Inferior parietal cortex (tissue), 1 donor: ENCODE data around the gene PSD4.

Source experiments
- DNase-seq: peaks from one replicate; pipeline ENCODE4 v3.0.0-alpha.2; 2016; ENCODE audit errors: extremely low spot score

PSD4 gene

DNA sequence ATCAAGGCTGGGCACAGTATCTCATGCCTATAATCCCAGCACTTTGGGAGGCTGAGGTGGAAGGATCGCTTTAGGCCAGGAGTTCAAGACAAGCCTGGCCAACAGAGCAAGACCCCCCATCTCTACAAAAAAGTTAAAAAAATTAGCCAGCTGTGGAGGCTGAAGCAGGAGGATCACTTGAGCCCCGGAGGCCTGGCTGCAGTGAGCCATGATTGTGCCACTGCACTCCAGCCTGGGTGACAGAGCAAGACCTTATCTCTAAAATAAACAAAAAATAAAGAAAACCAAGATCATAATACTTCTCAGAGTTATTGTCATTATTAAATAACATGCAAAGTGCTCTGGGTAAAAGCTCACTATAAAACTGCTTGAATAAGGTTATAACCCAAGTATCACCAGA is 31.5 kb upstream of the PSD4 start:
- DNase-seq = no peak

DNA sequence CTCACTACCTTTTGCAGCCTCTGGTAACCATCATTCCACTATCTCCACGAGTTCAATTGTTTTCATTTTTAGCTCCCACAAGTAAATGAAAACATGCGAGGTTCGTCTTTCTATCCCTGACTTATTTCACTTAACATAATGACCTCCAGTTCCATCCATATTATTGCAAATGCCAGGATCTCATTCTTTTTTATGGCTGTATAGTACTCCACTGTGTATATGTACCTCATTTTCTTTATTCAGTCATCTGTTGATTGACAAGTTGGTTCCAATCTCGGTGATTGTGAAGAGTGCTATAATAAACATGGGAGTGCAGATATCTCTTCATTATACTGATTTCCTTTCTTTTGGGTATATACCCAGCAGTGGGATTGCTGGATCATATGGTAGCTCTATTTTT is 29.5 kb upstream of the PSD4 start:
- no peak for DNase-seq

DNA sequence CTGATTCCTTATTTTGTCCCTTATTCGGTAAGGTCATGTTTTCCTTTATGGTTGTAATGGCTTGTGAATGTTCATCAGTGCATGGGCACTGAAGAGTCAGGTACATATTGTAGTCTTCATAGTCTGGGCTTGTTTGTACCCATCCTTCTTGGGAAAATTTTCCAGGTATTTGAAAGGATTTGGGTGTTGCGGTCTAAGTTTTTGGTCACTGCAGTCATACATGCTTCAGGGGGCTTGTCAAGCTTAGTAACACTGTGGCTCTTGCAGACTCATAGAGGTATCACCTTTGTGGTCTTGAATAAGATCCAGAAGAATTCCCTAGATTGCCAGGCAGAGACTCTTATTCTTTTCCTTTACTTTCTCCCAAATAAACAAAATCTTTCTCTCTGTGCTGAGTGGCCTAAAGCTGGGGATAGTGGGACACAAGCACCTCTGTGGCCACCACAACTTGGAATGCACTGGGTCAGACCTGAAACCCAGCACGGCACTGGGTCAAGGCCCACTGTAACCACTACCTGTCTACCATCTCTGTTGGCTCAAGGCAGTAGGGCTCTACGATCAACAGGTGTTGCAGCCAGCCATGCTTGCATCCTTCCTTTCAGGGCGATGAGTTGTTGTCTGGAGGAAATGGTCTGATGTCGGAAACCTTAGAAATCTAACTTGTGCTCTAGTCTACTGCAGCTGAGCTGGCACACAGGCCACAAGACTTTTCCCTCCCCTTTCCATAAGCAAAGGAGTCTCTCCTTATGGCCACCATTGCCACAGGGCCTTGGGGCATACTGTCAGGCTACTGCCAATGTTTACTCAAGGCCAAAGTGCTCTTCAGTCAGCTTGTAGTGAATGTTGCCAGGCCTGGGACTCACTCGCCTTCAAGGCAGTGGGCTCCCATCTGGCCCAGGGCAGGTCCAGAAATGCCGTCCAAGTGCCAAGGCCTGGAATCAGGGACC is 24.9 kb upstream of the PSD4 start:
- DNase-seq = no peak

DNA sequence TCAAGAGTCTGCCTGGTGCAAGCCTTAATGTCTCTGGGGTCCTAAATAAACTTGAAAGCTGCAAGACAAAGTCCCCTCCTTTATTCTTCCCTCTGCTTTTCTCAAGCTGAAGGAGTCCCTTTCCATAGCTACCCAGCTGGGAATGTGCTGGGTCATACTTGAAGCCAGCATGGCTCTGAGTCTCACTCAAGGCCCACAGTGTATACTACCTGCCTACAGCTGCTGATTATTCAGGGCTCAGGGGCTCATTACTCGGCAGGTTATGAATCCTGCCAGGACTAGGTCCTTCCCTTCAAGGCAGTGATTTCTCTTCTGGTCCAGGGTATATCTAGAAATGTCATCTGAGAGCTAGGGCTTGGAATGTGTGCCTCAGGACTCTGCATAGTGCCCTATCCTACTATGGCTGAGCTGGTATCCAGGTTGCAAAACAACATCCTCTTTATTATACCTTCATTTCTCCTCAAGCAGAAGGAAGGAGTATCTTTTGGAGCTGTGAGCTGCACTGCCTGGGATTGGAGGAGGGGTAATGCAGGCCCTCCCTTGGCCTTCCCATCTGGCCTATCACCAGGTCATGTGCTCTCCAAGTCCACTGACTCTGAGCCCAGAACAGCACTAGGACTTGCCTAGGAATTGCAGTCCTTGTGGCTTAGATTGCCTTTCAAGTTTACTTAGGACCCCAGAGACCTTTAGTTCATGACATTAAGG is 24.1 kb upstream of the PSD4 start:
- DNase-seq = no peak

DNA sequence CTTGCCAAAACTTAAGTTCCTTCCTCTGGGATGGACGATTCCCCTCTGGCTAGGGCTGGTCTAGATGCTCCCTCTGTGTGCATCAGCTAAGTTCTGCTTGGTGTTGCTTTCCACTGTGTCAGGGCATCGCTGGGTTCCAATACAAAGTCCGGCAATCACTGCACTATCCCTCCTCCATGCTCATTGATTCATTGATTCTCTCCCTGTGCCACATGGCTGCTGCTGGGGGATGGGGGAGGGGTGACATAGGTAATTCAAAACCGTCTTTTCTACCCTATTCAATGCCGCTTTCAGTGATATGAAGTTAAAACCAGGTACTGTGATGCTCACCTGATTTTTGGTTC is 23.5 kb upstream of the PSD4 start:
- DNase-seq = no peak

DNA sequence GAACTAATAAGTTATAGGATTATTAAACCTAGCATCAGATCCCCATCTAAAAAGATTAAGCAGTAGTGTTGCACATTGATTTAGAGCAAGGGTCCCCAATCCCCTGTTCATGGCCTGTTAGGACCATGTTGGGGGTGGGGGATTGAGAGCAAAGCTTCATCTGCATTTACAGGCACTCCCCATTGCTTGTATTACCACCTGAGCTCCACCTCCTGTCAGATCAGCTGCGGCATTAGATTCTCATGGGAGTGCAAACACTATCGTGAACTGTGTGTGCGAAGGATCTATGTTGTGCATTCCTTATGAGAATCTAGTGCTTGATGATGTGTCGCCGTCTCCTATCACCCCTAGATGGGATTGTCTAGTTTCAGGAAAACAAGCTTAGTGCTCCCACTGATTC is 18.4 kb upstream of the PSD4 start:
- DNase-seq = no peak

DNA sequence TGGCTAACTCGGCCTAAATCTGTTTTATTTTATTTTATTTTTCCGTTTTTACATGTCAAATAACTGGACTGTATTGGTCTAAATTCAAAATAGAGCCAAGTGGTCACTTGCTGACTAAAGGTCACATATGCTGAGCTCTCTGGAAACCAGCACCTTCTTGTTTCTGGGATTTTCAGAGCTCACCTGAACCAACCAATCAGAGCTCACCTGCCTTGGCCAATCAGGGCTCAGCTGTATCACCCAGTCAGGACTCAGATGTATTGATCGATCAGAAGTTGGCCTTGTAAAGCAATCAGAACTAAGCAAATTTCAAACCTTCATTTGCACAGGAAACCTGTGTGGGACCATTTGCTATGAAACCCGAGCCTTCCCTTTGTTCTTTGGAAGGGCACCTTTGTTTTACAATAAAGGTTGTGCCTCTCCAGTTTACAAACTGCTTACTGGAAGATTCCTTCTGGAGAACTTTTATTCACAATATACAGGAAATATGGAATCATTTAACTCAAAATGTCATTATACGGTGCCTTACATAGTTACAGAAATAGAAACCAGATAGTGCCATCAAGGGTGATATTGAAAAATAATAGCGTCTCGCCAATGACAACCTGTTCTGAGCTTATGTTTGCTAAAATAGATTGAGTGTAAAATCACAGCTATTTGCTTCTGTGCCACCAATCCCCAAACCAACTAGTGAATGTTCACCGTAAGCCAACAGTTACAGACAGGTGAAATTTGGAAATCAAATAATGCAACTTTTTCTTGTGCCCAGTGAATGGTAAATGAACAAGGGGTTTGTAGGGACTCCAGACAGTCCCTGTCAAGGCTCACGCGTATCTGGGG is 17.3 kb upstream of the PSD4 start:
- DNase-seq = no peak

DNA sequence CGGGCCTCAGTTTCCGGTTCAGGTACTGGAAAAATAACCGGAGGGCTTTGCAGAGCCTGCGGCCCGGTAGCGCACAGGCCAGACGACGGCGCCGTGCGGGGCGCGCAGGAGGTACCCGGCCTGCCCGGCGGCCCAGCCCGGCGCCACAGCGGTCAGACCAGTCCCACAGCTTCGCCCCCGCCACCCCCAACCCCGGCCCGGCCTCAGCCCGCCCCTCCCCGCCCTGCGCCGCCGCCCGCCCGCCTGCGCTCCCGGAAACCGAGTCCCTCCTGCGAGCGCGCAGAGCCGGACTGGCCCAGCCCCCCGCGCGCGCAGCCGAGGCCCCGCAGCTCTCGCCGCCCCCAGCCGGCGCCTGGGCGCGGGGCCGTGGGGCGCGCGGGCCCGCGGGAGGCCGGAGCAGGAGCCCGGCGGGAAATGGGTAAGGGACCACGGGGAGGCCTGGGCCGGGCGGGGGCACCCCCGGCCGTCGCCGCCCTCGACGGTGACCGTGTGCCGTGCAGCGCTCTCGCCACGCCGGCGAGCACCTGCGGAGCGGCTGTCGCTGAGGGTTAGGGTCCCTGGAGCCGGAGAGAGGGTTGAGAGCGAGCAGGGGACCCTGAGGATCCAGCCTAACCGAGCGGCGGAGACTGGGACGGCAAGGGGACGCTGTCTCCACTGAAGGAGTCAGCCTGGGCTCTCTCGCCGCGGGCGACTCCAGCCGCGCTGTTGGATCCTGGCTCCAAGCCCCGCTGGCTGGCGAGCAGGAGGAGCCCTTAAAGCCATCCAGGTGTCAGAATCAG is 16.5 kb upstream of the PSD4 start:
- no peak for DNase-seq

DNA sequence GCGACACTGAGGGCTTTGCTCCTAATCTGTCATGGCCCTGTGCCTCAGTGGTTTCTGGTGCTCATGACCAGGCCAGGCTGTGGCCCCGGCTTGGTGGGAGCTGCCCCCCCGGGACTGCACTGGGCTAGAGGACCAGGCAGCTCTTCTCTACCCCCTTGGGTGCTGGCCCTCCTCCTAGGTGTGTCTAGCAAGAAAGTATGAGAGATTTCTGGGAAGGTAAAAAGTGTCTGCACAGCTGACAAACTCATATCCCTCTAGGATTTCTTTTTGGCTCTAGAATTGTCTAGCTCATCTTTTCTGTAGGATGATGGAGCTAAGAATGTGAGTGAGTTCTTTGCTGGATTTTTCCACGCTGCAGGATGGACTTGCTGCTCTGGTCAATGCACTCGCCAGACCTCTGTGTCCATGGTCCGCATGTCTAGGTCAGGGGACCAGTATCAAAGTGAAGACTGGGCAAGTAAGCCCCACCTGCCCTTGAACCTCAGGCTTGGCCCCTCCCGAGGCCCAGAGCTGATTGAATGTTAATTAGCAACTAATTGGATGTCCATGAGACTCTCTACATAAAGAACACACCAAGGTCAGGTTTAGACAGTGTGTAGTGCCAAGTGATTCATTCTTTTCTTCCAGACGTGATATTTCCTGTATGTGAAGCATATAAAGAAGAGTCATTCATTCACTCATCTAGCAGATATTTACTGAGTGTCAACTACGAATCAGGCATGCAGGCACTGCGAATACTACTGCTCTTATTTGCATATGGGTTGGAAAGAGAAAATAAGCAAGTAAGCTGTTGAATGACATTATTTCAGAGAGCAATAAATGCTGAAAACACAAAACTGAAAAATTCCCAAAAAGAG is 15.6 kb upstream of the PSD4 start:
- no peak for DNase-seq

DNA sequence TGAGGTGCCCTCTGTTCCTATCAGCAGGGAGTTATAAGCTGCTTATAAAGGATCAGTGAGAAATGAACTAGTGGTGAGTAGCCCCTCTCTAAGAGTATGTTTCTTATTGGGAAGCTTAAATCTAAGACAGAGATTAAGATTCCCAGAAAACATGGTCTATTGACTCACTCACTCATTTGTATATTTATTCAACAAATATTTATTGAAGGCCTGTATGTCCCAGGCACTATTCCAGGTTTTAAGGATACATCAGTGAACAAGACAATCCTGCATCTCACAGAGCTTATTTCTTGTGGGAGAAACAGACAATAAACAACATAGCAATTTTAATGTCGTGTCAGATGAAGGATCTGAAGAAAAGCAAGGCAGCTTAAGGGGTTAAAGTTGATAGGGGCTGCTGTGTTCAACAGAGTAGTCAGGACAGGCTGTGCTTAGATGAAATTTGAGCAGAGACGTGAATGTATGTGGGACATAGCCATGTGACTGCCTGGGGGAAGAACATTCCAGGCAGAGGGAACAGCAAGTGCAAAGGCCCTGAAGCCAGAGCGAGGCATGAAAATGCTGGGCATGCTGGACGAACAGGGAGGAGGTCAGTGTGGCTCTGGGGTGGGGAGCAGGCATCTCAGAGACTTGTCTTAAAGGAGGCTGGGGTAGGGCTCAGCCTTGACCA is 14.8 kb upstream of the PSD4 start:
- no peak for DNase-seq

DNA sequence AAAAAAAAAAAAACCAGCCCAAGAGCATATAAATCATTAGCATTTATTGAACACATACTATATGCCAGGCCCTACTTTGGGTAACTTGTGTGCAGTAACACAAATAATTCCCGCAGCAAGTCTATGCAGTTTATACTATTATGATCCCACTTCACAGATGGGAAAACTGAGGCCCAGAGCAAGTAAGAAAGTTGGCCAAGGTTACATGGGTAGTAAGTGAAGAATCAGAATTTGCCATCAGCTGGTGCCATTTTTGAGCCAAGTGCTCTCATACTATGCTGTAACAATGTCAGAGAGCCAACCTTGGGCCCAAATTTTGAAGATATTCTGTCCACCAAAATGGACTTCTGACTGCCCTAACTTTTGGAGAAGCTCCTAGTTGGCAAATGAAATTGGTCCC is 13.5 kb upstream of the PSD4 start:
- no peak for DNase-seq

DNA sequence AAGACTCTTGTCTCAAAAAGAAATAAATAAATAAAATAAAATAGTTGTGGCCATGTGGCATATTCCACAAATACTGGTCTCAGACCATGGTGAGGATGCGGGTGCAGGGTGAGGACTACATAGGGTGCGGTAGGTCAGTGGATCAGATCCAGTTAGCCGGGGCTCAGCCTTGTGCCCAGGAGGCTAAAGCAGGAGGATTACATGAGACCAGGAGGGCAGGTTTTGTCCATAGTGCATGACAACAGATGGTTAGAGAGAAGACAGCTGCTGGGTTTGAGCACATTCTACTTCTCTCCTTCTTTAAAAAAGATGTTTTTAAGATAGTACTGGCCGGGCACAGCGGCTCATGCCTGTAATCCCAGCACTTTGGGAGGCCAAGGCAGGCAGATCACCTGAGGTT is 12.8 kb upstream of the PSD4 start:
- DNase-seq = no peak

DNA sequence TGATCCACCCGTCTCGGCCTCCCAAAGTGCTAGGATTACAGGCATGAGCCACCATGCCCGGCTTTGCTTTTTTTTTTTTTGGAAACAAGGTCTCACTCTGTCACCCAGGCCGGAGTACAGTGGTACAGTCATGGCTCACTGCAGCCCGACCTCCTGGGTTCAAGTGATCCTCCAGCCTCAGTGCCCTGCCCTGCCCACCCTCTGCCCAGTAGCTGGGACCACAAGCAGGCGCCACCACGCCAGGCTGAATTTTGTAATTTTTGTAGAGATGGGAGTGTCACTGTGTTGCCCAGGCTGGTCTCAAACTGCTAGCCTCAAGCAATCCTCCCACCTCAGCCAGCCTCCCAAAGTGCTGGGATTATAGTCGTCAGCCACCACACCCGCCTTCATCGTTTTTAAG is 11.6 kb upstream of the PSD4 start:
- DNase-seq = no peak

DNA sequence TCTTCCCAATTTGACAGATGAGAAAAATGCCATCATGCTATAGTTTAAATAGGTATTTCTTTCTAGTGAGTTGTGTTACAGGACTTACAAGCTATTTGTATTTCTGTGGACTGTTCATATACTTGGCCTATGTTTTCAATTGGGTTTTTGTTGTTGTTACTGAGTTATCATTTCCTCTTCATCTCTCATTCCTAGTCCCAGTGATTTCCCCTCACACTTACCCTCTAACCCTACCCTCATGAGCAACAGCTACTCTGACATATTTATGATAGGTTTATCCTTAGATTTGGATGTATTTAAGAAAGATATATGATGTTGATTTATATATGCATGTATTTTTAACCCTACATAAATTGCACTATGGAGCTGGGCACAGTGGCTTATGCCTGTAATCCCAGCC is 10.9 kb upstream of the PSD4 start:
- DNase-seq = no peak

DNA sequence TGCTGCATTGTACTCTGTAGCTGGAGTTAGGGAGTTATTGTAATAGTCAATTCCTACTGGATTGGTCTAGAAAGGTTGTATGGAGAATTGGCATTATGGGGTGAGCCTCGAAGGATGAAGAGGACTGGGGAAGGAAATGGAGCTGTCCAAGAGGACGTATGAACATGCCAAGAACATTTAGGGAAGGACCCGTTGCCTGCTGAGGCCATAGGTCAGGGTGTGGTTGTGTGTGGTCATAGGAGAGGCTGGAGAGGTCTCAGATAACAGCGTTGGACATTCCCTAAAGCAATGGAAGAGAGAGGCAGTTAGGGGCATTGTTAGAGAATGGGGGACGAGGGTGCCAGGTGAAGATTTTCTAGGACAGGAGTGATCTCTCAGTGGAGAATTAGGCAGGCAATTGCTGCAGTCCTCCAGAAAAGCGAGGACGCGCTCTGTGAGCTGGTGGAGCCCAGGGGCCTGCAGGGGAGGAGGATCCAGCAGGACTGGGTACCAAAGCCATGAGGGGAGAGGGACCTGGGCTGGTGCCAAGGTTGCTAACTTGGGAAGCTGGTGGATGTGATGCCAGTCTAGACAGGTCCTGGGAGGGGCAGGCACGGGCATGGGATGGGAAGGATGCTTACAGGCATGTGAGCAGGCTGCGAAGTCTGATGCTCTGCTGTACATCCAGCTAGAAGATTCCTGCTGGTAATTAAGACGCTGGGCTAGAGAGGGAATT is 9.4 kb upstream of the PSD4 start:
- DNase-seq = no peak

DNA sequence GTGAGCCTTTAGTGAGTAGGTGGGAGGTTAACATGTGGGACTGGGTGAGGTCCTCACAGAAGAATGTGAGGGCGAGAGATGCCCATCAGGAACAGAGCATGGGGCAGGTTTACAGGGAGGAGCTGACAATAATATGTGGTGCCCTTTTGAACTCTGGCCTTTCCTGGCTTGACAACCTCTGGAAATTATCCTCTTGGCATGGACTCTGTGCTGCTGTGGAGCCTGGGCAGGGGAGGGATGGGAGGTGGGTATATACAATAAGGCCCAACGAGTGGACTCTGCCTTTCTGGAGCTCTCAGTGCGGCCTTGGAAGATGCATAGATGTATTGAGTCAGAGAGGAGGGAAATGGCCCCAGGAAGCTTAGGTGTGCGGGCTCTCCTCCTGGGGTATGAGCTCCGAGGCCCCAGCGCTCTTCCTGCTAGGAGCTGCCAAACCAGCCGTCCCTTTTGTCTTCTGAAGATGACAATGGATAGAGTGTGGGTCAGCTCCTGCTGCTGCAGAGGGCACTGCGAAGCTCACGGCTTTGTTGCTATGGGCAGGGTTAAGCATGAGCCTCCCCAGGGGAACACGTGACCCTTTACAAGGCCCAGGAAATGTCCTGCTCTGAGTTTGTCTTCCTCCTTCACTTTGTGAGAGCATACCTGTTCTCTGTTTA is 8.7 kb upstream of the PSD4 start:
- DNase-seq = no peak

DNA sequence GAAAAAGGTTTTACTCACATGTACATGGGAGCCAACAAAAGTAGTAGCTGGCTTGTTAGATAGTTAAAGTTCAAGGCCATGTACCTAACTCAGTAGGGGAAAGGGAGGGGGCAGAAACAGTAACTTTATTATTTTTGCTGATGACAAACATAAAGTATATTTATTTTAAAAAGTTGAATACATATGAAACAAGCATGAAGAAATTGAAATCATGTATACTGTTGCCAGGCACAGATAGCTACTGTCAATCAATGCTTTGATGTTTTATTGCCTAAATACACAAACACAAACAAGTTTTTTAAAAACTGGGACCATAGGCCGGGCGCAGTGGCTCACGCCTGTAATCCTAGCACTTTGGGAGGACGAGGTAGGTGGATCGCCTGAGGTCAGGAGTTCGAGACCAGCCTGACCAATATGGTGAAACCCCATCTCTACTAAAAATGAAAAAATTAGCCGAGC is 7.6 kb upstream of the PSD4 start:
- no peak for DNase-seq

DNA sequence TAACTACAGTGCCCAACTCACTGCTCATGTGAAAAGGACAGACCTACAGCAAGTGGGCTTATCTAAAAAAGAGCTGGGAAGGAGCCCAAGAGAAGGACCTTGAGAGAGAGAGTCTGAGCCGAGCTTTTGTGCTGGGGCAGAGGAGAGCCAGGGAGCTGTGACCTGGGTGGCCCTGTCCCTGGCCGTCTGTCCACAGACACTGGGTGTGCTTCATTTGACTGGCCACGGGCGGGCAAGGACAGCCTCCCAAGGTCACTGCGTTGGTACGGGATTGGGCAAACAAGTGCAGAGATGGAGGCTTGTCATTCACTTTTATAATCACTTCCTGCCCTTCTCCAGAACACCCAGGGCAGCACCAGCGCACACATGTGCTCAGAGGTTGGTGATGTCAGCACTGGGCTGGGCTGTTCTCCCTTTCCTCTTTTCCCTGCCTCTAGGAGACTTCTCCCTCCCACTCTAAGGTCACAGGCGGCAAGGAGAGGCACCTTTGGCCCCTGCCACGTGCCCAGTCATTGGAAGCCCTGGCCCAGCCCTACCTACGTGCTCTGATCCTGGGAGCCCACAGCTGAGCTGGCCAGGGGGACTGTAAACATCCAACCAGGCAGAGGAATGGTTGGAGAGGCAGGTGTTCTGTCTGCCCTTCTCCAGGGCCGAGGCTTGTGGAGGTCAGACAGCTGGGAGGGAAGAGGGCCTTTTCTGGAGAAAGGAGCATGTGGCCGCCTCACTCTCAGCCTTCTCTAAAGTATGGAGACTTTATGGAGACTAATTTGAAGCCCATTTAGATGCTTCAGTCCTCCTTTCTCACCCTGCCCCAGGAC is 6.4 kb upstream of the PSD4 start:
- DNase-seq = no peak
